ENCODE data around the gene EHBP1. TPM values are rescaled to one million over a fixed set of nuclear protein-coding genes. Genes with fewer than 3 reads are reported as not detected.

EHBP1 gene
- polyA plus RNA-seq, 1 of the 3 experiments (the other 2 are of a cell fraction), result 62.7 TPM

- H4K20me1 ChIP-seq (ENCODE audit: insufficient read depth), result no peaks in the 10 kb centered on the region
- no peaks in the 10 kb centered on the region for H3F3A ChIP-seq (replicated peaks; ENCODE audit: insufficient read depth)
- H3K36me3 ChIP-seq (replicated peaks in 1 of 2; ENCODE audit: control insufficient read depth in 1 of 2, insufficient read depth in 2 of 2, low read length in 1 of 2), result no peaks in the 10 kb centered on the region
- TF ChIP-seq REST (IDR thresholded peaks at IDR 0.05; ENCODE audit: low read depth, low read length) (no peak), FOSL2 (IDR thresholded peaks at IDR 0.05; ENCODE audit: borderline replicate concordance, low read depth) (no peak), GATA2 (CRISPR knock-in tag; IDR thresholded peaks at IDR 0.05) (no peak), SMC3 (IDR thresholded peaks at IDR 0.05; ENCODE audit: low read depth, low read length) (no peak), RXRA (IDR thresholded peaks at IDR 0.05; ENCODE audit: borderline replicate concordance, low read depth) (no peak), FOXJ3 (CRISPR knock-in tag; IDR thresholded peaks at IDR 0.05) (no peak)
- peak; percentile 71 for DNase-seq
- no peaks in the 10 kb centered on the region for H3K9me2 ChIP-seq
- peaks cover 0 to 25% of the 10 kb centered on the region in 2 experiments; a peak in 1 of 4 replicates for H3K4me1 ChIP-seq (ENCODE audit: control insufficient read depth in 1 of 2, insufficient read depth in 2 of 2, low read depth in 1 of 2, low read length in 1 of 2)
- no peak overlapping the region for H3K27ac ChIP-seq (ENCODE audit: low read depth in 2 of 2, low read length in 1 of 2)
- H2AFZ ChIP-seq (ENCODE audit: low read depth), result no peak overlapping the region
- H3K4me3 ChIP-seq (ENCODE audit: low read depth in 2 of 2, low read length in 1 of 2), result peak overlapping the region in 1 of 2 experiments; percentile 21; a peak in 1 of 4 replicates
- POLR2A ChIA-PET, result interaction anchor here (1.1 kb wide), 1 partner anchor 550 kb away, joined by 4 read pairs; the partner anchor contains the start of gene TMEM17
- CTCF ChIA-PET, result interaction anchor here (0.5 to 2.1 kb wide), 15 partner anchors 7 to 1217 kb away, joined by 3 to 7 read pairs (median 3); no protein-coding TSS in a partner anchor
- WGBS (ENCODE audit: low lambda C conversion rate), result 42% methylated on average over 31 of the region's 63 CpGs
- peak overlapping the region; percentile 28; the same call in 1 of the 2 replicates for H3K4me2 ChIP-seq
- H3K9me3 ChIP-seq, result no peaks in the 10 kb centered on the region
- peaks cover 28% of the 10 kb centered on the region for H3K27me3 ChIP-seq (ENCODE audit: insufficient read depth)
- H3K79me2 ChIP-seq (ENCODE audit: insufficient read depth), result no peaks in the 10 kb centered on the region
- no peak overlapping the region for H3K9ac ChIP-seq
Measured at GRCh38 chr2:63055226-63056106, 350.0 kb downstream of the EHBP1 start.

DNA sequence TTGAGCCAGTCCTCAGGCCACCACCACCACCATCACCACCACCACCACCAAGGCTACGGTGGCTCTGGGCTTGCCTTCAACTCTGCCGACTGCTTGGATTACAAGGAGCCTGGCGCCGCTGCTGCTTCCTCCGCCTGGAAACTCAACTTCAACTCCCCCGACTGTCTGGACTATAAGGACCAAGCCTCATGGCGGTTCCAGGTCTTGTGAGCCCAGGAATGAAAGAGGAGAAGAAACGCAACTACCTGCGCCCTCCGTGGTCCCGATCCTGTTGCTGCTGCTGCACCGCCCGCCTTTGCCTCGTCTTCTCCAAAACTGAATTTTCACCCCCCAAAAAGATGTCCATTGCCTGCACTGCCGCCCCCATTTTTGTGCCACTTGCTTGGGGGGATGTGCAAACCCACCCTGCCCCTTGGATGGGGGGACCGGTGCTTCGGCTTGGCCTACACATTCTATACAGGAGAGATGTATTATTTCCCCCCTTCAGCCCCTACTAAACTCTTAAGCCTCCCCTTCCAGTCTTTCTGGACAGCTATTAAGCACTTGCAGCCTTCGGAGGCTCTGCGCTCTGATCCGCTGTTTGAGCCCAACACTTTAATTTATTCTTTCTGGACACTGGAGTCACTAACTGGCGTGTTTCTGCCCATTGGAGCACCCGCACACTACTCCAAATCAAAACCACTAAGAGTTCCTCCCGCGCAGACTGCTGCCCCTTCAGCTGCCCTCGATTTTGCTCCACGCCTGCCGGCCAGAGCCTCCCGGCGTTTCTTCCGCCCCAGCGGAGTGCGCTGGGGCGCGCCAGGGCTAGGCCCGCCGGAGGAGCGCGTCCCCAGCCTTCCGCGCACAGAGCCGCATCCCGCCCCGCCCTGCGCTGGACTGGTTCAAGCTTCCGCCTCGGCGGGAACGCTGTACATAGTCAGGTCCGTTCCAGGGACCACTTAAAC lies 350.9 kb downstream of the EHBP1 start:
- Histone ChIP-seq H2AFZ (ENCODE audit: low read depth) (no peak overlapping the region), H3K27ac (ENCODE audit: low read depth in 2 of 2, low read length in 1 of 2) (no peak overlapping the region), H3K79me2 (ENCODE audit: insufficient read depth) (no peaks in the 10 kb centered on the region), H3K4me1 (ENCODE audit: control insufficient read depth in 1 of 2, insufficient read depth in 2 of 2, low read depth in 1 of 2, low read length in 1 of 2) (peaks cover 0 to 22% of the 10 kb centered on the region in 2 experiments; a peak in 1 of 4 replicates), H3K9ac (no peak overlapping the region), H3K4me3 (ENCODE audit: low read depth in 2 of 2, low read length in 1 of 2) (no peak overlapping the region), H3K9me2 (no peaks in the 10 kb centered on the region), H3K36me3 (replicated peaks in 1 of 2; ENCODE audit: control insufficient read depth in 1 of 2, insufficient read depth in 2 of 2, low read length in 1 of 2) (no peaks in the 10 kb centered on the region), H3K4me2 (no peak overlapping the region), H3K9me3 (no peaks in the 10 kb centered on the region), H3K27me3 (ENCODE audit: insufficient read depth) (peaks cover 37% of the 10 kb centered on the region), H4K20me1 (ENCODE audit: insufficient read depth) (no peaks in the 10 kb centered on the region; the same call in 1 of the 2 replicates), H3F3A (replicated peaks; ENCODE audit: insufficient read depth) (no peaks in the 10 kb centered on the region)
- WGBS (ENCODE audit: low lambda C conversion rate), result 48% methylated on average over 45 of the region's 49 CpGs
- ChIA-PET CTCF (interaction anchor here (1.3 to 1.9 kb wide), 3 partner anchors 9 to 432 kb away, joined by 3 to 4 read pairs (median 3); no protein-coding TSS in a partner anchor), POLR2A (interaction anchor here (1.1 kb wide), 1 partner anchor 551 kb away, joined by 4 read pairs; the partner anchor contains the start of gene TMEM17)
- peak; percentile 75 for DNase-seq
- TF ChIP-seq NRF1 (IDR thresholded peaks at IDR 0.05; ENCODE audit: low read depth, low read length) (no peak), TAF1 (IDR thresholded peaks at IDR 0.05; ENCODE audit: borderline replicate concordance, low read depth, low read length) (no peak), YY1 (IDR thresholded peaks at IDR 0.05; ENCODE audit: low read depth) (no peak)
- TF ChIP-seq, protein P1, sequence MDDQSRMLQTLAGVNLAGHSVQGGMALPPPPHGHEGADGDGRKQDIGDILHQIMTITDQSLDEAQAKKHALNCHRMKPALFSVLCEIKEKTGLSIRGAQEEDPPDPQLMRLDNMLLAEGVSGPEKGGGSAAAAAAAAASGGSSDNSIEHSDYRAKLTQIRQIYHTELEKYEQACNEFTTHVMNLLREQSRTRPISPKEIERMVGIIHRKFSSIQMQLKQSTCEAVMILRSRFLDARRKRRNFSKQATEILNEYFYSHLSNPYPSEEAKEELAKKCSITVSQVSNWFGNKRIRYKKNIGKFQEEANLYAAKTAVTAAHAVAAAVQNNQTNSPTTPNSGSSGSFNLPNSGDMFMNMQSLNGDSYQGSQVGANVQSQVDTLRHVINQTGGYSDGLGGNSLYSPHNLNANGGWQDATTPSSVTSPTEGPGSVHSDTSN (IDR thresholded peaks at IDR 0.05), result no peak
- TF ChIP-seq, protein P2, sequence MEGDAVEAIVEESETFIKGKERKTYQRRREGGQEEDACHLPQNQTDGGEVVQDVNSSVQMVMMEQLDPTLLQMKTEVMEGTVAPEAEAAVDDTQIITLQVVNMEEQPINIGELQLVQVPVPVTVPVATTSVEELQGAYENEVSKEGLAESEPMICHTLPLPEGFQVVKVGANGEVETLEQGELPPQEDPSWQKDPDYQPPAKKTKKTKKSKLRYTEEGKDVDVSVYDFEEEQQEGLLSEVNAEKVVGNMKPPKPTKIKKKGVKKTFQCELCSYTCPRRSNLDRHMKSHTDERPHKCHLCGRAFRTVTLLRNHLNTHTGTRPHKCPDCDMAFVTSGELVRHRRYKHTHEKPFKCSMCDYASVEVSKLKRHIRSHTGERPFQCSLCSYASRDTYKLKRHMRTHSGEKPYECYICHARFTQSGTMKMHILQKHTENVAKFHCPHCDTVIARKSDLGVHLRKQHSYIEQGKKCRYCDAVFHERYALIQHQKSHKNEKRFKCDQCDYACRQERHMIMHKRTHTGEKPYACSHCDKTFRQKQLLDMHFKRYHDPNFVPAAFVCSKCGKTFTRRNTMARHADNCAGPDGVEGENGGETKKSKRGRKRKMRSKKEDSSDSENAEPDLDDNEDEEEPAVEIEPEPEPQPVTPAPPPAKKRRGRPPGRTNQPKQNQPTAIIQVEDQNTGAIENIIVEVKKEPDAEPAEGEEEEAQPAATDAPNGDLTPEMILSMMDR (IDR thresholded peaks at IDR 0.05), result no peak
